DND-41 (cell line): ENCODE results near the gene RIPOR2.
"Not testable (repeated sequence)": the region's sequence is repeated elsewhere in the genome, so short reads cannot be mapped to it uniquely, and the experiment has no call there.

ENCODE experiments used
- ATAC-seq: fragments of 200-7000 bp; cut with Tn5 transposase; 3 replicates; pipeline ENCODE4 v1.9.1; 2021; ENCODE audit warnings: low read depth; ENCODE audit not compliant: insufficient read depth
- DNase-seq: peaks from one replicate; pipeline ENCODE4 v3.0.0-alpha.2; 2020
- H2AFZ ChIP-seq: 2 replicates; pipeline ENCODE4 v1.6.0; 2012; ENCODE audit warnings: low read depth, low read length
- H3K27ac ChIP-seq: 2 replicates; pipeline ENCODE4 v1.5.1; 2012; ENCODE audit warnings: low read length, inconsistent platforms
- H3K27me3 ChIP-seq: fragments of 200-600 bp; sonication (generic); 2 replicates; pipeline ENCODE4 v1.6.0; 2012; ENCODE audit warnings: low read length, mild to moderate bottlenecking, inconsistent platforms; ENCODE audit not compliant: insufficient read depth, poor library complexity
- H3K36me3 ChIP-seq: 2 replicates; pipeline ENCODE4 v1.5.1; 2012; ENCODE audit warnings: low read length, inconsistent platforms; ENCODE audit not compliant: insufficient read depth
- H3K4me1 ChIP-seq: 2 replicates; pipeline ENCODE4 v1.5.1; 2012; ENCODE audit warnings: mild to moderate bottlenecking, low read length; ENCODE audit not compliant: insufficient read depth
- H3K4me2 ChIP-seq: 2 replicates; pipeline ENCODE4 v1.6.0; 2012; ENCODE audit warnings: mild to moderate bottlenecking, moderate library complexity, low read length, inconsistent platforms; ENCODE audit not compliant: insufficient read depth
- H3K4me3 ChIP-seq, 2 experiments: fragments of 200-600 bp in 1 of 2; shearing (Covaris generic) in 1 of 2; 2 replicates each; pipeline ENCODE4 v1.5.1; 2012 to 2016; ENCODE audit warnings: inconsistent platforms in 2 of 2, low read length in 2 of 2, mild to moderate bottlenecking in 2 of 2, low read depth in 1 of 2, moderate library complexity in 1 of 2
- H3K79me2 ChIP-seq: 2 replicates; pipeline ENCODE4 v1.6.0; 2012; ENCODE audit warnings: low read length, inconsistent platforms; ENCODE audit not compliant: insufficient read depth
- H3K9ac ChIP-seq: 2 replicates; pipeline ENCODE4 v1.6.0; 2012; ENCODE audit warnings: low read depth, mild to moderate bottlenecking, inconsistent platforms, low read length, moderate library complexity
- H3K9me3 ChIP-seq: 2 replicates; pipeline ENCODE4 v1.5.1; 2012; ENCODE audit warnings: low read length, moderate library complexity, mild to moderate bottlenecking, inconsistent platforms; ENCODE audit not compliant: insufficient read depth, severe bottlenecking
- H4K20me1 ChIP-seq: 2 replicates; pipeline ENCODE4 v1.6.0; 2012; ENCODE audit warnings: low read length; ENCODE audit not compliant: insufficient read depth
- EZH2 ChIP-seq: IDR thresholded peaks from 3 replicates; pipeline ENCODE4 v1.6.1; 2012; ENCODE audit warnings: borderline replicate concordance, low read depth, mild to moderate bottlenecking, moderate library complexity, low read length, inconsistent platforms; ENCODE audit not compliant: severe bottlenecking
- TF ChIP-seq, protein P1 (sequence below): IDR thresholded peaks from 2 replicates; pipeline ENCODE4 v1.5.1; 2012; ENCODE audit warnings: borderline replicate concordance, low read length, moderate library complexity, mild to moderate bottlenecking; ENCODE audit not compliant: poor library complexity, severe bottlenecking; ENCODE audit errors: extremely low read depth

RIPOR2 gene

DNA sequence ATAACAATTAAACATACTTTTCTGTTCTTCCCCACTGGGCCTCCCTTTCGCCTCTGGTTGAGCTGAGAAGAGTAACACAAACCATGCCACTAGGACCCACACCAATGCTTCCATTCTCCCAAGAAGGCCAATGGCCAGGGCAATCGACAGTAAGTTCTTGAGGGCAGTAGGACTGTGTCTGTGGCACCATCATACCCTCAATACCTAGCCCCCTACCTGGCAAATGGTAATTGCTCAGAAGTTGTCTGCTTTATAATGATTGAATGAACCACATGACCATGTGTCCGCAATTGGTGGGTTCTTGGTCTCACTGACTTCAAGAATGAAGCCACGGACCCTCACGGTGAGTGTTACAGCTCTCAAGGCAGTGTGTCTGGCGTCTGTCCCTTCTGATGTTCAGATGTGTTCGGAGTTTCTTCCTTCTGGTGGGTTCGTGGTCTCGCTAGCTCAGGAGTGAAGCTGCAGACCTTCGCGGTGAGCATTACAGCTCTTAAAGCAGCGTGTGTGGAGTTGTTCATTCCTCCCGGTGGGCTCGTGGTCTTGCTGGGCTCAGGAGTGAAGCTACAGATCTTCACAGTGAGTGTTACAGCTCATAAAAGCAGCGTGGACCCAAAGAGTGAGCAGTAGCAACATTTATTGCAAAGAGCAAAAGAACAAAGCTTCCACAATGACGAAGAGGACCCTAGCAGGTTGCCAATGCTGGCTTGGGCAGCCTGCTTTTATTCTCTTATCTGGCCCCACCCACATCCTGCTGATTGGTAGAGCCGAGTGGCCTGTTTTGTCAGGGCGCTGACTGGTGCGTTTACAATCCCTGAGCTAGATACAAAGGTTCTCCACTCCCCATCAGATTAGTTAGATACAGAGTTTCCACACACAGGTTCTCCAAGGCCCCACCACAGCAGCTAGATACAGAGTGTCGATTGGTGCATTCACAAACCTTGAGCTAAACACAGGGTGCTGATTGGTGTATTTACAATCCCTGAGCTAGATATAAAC lies 170.6 kb downstream of the RIPOR2 start:
- H3K79me2 ChIP-seq, H3K9me3 ChIP-seq, H3K36me3 ChIP-seq, H3K27ac ChIP-seq, H3K9ac ChIP-seq, H3K4me2 ChIP-seq, H3K4me1 ChIP-seq, H3K27me3 ChIP-seq, H4K20me1 ChIP-seq, H2AFZ ChIP-seq, H3K4me3 ChIP-seq: not testable (repeated sequence)
- 0 out of 3 replicates have a peak, but pooled peaks have one; percentile 8 for ATAC-seq
- DNase-seq, result peak; percentile 40

DNA sequence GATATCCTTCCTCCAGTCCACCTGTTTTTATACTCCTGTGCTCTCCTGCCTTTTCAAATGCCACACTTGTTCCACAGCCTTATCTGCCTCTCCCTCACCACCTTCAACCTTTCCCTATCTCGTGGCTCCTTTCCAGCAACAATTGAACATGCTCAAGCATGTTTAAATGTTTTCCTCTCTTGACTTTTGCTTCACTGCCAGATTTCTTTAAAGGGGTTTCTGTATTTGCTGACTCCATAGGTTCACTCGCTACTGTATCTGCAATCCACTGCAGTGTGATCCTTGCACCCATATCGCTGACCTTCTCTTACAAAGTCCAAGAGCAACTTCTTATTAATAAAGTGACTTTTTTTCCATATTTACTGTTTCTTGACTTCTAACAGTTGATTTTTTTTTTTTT lies 172.2 kb downstream of the RIPOR2 start:
- ATAC-seq (no peak), DNase-seq (no peak)
- no peak overlapping the region for H3K4me2 ChIP-seq
- H2AFZ ChIP-seq, result no peak overlapping the region
- no peaks in the 10 kb centered on the region for H3K36me3 ChIP-seq
- no peaks in the 10 kb centered on the region; the same call in 1 of the 2 replicates for H3K4me1 ChIP-seq
- H4K20me1 ChIP-seq, result no peaks in the 10 kb centered on the region
- H3K27me3 ChIP-seq, result no peaks in the 10 kb centered on the region
- H3K79me2 ChIP-seq, result no peaks in the 10 kb centered on the region
- no peaks in the 10 kb centered on the region for H3K9me3 ChIP-seq
- no peak overlapping the region for H3K27ac ChIP-seq
- H3K4me3 ChIP-seq, result no peak overlapping the region
- no peak for TF ChIP-seq EZH2
- TF ChIP-seq, protein P1, sequence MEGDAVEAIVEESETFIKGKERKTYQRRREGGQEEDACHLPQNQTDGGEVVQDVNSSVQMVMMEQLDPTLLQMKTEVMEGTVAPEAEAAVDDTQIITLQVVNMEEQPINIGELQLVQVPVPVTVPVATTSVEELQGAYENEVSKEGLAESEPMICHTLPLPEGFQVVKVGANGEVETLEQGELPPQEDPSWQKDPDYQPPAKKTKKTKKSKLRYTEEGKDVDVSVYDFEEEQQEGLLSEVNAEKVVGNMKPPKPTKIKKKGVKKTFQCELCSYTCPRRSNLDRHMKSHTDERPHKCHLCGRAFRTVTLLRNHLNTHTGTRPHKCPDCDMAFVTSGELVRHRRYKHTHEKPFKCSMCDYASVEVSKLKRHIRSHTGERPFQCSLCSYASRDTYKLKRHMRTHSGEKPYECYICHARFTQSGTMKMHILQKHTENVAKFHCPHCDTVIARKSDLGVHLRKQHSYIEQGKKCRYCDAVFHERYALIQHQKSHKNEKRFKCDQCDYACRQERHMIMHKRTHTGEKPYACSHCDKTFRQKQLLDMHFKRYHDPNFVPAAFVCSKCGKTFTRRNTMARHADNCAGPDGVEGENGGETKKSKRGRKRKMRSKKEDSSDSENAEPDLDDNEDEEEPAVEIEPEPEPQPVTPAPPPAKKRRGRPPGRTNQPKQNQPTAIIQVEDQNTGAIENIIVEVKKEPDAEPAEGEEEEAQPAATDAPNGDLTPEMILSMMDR, result no peak
- H3K9ac ChIP-seq, result no peak overlapping the region

DNA sequence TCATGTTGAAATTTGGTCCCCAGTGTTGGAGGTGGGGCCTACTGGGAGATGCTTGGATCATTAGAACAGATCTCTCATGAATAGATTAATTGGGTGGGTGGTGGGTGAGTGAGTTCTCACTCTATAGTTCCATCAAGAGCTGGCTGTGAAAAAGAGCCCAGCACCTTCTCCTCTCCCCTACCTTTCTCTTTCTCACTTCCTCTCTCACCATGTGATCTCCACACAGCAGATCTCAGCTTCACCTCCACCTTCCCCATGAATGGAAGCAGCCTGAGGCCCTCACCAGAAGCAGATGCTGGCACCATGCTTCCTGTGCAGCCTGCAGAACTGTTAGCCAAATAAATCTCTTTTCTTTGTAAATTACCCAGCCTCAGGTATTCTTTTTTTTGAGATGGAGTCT lies 173.9 kb downstream of the RIPOR2 start:
- Histone ChIP-seq H3K27ac (no peak overlapping the region), H3K4me3 (no peak overlapping the region), H3K36me3 (no peaks in the 10 kb centered on the region), H3K9ac (no peak overlapping the region), H4K20me1 (no peaks in the 10 kb centered on the region), H3K9me3 (no peaks in the 10 kb centered on the region), H3K27me3 (no peaks in the 10 kb centered on the region), H3K4me1 (no peaks in the 10 kb centered on the region), H3K4me2 (no peak overlapping the region), H3K79me2 (no peaks in the 10 kb centered on the region), H2AFZ (no peak overlapping the region)
- TF ChIP-seq EZH2, result no peak
- TF ChIP-seq, protein P1, result no peak
- DNase-seq (no peak), ATAC-seq (no peak)

DNA sequence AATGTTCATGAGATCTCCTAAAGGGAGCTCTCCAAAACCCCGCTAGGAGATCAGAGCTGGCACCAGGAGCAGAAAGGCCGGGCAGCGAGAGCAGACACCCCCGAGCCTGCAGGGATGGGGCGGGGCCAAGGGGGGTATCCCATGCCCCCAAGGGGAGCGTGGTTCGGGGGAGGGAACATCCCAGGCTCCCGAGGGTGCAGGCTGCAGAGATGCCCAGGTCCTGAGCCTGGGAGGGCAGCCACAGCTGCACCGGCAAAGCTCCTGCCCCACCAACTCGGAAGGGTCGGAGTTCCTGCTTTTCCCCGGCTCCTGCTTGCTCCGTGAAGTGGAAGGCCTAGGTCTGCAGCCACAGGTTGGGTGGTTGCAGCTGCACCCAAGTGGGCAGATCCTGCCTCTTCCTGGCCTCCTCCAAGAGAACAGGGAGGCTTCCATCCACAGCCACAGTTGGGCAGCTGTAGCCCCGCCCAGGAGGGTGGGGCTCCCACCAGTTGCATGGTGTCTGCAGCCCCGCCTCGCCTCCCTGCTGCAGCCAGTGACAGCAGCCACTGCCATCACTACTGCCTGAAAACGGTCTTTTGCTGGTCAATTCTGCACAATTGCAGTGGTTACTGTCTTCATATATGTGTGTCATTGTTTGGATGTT lies 174.4 kb downstream of the RIPOR2 start:
- H3K27me3 ChIP-seq, result no peaks in the 10 kb centered on the region
- TF ChIP-seq, protein P1, result no peak
- no peak for TF ChIP-seq EZH2
- H3K79me2 ChIP-seq, result no peaks in the 10 kb centered on the region
- DNase-seq (peak; percentile 22), ATAC-seq (peak; percentile 66; the same call in 2 of the 3 replicates)
- H4K20me1 ChIP-seq, result no peaks in the 10 kb centered on the region
- H3K4me1 ChIP-seq, result no peaks in the 10 kb centered on the region
- no peaks in the 10 kb centered on the region for H3K36me3 ChIP-seq
- 0 out of 2 replicates have a peak overlapping the region, but pooled peaks have one; percentile 37 for H2AFZ ChIP-seq
- H3K27ac ChIP-seq, result no peak overlapping the region
- no peak overlapping the region for H3K9ac ChIP-seq
- no peak overlapping the region for H3K4me3 ChIP-seq
- no peak overlapping the region for H3K4me2 ChIP-seq
- H3K9me3 ChIP-seq, result no peaks in the 10 kb centered on the region
